ENCODE measurements around the gene SRP19. TPM values are rescaled to one million over a fixed set of nuclear protein-coding genes. Genes with fewer than 3 reads are reported as not detected.

The SRP19 gene
- total RNA-seq, 1 donor from 2014 or later = 50.6 TPM

- Mint-ChIP-seq H3K9me3 (ENCODE audit: unreplicated experiment) (no peaks in the 10 kb centered on the region), H3K4me3 (ENCODE audit: unreplicated experiment) (no peak overlapping the region), H3K27ac (ENCODE audit: unreplicated experiment) (no peak overlapping the region), H3K27me3 (ENCODE audit: unreplicated experiment) (no peaks in the 10 kb centered on the region), H3K36me3 (ENCODE audit: unreplicated experiment) (peaks cover 25% of the 10 kb centered on the region), H3K4me1 (ENCODE audit: unreplicated experiment) (peaks cover 3% of the 10 kb centered on the region)
- peak; percentile 13 for DNase-seq (ENCODE audit: extremely low spot score, unreplicated experiment)
- TF ChIP-seq, protein P1, sequence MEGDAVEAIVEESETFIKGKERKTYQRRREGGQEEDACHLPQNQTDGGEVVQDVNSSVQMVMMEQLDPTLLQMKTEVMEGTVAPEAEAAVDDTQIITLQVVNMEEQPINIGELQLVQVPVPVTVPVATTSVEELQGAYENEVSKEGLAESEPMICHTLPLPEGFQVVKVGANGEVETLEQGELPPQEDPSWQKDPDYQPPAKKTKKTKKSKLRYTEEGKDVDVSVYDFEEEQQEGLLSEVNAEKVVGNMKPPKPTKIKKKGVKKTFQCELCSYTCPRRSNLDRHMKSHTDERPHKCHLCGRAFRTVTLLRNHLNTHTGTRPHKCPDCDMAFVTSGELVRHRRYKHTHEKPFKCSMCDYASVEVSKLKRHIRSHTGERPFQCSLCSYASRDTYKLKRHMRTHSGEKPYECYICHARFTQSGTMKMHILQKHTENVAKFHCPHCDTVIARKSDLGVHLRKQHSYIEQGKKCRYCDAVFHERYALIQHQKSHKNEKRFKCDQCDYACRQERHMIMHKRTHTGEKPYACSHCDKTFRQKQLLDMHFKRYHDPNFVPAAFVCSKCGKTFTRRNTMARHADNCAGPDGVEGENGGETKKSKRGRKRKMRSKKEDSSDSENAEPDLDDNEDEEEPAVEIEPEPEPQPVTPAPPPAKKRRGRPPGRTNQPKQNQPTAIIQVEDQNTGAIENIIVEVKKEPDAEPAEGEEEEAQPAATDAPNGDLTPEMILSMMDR (IDR thresholded peaks at IDR 0.05) = no peak
Measured at GRCh38 chr5:112906637-112907036, 45.5 kb downstream of the SRP19 start.

GRCh38 chr5:112907166-112907631 lies 46.1 kb downstream of the SRP19 start:
- DNase-seq (ENCODE audit: extremely low spot score, unreplicated experiment) = peak; percentile 42
- H3K4me3 Mint-ChIP-seq (ENCODE audit: unreplicated experiment) = no peak overlapping the region
- H3K4me1 Mint-ChIP-seq (ENCODE audit: unreplicated experiment) = peaks cover 3% of the 10 kb centered on the region
- H3K36me3 Mint-ChIP-seq (ENCODE audit: unreplicated experiment) = peaks cover 25% of the 10 kb centered on the region
- no peak overlapping the region for H3K27ac Mint-ChIP-seq (ENCODE audit: unreplicated experiment)
- H3K9me3 Mint-ChIP-seq (ENCODE audit: unreplicated experiment) = no peaks in the 10 kb centered on the region
- TF ChIP-seq, protein P1 (IDR thresholded peaks at IDR 0.05) = no peak
- no peaks in the 10 kb centered on the region for H3K27me3 Mint-ChIP-seq (ENCODE audit: unreplicated experiment)

- H3K9me3 Mint-ChIP-seq (ENCODE audit: unreplicated experiment) = no peaks in the 10 kb centered on the region
- no peaks in the 10 kb centered on the region for H3K27me3 Mint-ChIP-seq (ENCODE audit: unreplicated experiment)
- no peak overlapping the region for H3K4me3 Mint-ChIP-seq (ENCODE audit: unreplicated experiment)
- no peak overlapping the region for H3K27ac Mint-ChIP-seq (ENCODE audit: unreplicated experiment)
- TF ChIP-seq, protein P1 (IDR thresholded peaks at IDR 0.05) = no peak
- H3K4me1 Mint-ChIP-seq (ENCODE audit: unreplicated experiment) = peaks cover 12% of the 10 kb centered on the region
- peaks cover 22% of the 10 kb centered on the region for H3K36me3 Mint-ChIP-seq (ENCODE audit: unreplicated experiment)
- no peak for DNase-seq (ENCODE audit: extremely low spot score, unreplicated experiment)
Measured at GRCh38 chr5:112908854-112909253, 47.8 kb downstream of the SRP19 start.

DNA sequence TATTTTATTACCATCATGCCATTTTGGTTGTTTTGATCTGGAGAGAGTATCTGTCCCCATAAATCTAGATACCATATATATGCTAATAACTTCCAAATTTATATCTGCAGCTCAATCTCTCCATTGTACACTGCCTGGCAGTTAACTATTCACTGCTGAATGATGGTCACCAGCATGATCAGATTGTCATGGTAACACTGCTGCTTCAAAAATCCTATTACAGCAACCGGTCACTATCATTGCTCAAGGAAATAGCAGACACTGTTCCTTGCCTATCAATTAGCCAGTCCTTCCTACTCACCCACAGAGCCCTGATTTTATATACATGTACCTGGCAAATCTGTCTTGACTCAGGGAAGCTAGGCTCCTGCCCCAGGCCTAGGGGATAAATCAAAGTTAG lies 49.4 kb downstream of the SRP19 start:
- no peak overlapping the region for H3K4me3 Mint-ChIP-seq (ENCODE audit: unreplicated experiment)
- TF ChIP-seq, protein P1 (IDR thresholded peaks at IDR 0.05) = no peak
- no peak overlapping the region for H3K27ac Mint-ChIP-seq (ENCODE audit: unreplicated experiment)
- DNase-seq (ENCODE audit: extremely low spot score, unreplicated experiment) = peak; percentile 3
- peaks cover 26% of the 10 kb centered on the region for H3K36me3 Mint-ChIP-seq (ENCODE audit: unreplicated experiment)
- no peaks in the 10 kb centered on the region for H3K27me3 Mint-ChIP-seq (ENCODE audit: unreplicated experiment)
- H3K9me3 Mint-ChIP-seq (ENCODE audit: unreplicated experiment) = no peaks in the 10 kb centered on the region
- H3K4me1 Mint-ChIP-seq (ENCODE audit: unreplicated experiment) = peaks cover 16% of the 10 kb centered on the region

- TF ChIP-seq, protein P1 (IDR thresholded peaks at IDR 0.05) = no peak
Measured at GRCh38 chr5:112914584-112914983, 53.5 kb downstream of the SRP19 start.

More at GRCh38 chr5:112914584-112914983, 53.5 kb downstream of the SRP19 start:
- no peaks in the 10 kb centered on the region for H3K9me3 Mint-ChIP-seq (ENCODE audit: unreplicated experiment)
- H3K36me3 Mint-ChIP-seq (ENCODE audit: unreplicated experiment) = peaks cover 44% of the 10 kb centered on the region
- no peak for DNase-seq (ENCODE audit: extremely low spot score, unreplicated experiment)
- H3K4me1 Mint-ChIP-seq (ENCODE audit: unreplicated experiment) = peaks cover 32% of the 10 kb centered on the region
- peak overlapping the region; percentile 5 for H3K27ac Mint-ChIP-seq (ENCODE audit: unreplicated experiment)
- no peak overlapping the region for H3K4me3 Mint-ChIP-seq (ENCODE audit: unreplicated experiment)
- no peaks in the 10 kb centered on the region for H3K27me3 Mint-ChIP-seq (ENCODE audit: unreplicated experiment)

All from osteocyte (in vitro differentiated cells).